A549 treated with DMSO at 1 μM for 4 hours (cell line): ENCODE results near the gene ACOT12. TPM values are rescaled to one million over a fixed set of nuclear protein-coding genes. Genes with fewer than 3 reads are reported as not detected.

Source experiments
- total RNA-seq: library from RNA; stranded (reverse); fragments of 200-300 nt; extraction: Qiagen RNA extraction; gene quantifications from 5 replicates; pipeline ENCODE4 v1.2.3, GENCODE V29; 2022; ENCODE audit warnings: low read depth

Gene ACOT12
- total RNA-seq, result 0.06 TPM in 1 of 5 replicates, not detected in the others

DNA sequence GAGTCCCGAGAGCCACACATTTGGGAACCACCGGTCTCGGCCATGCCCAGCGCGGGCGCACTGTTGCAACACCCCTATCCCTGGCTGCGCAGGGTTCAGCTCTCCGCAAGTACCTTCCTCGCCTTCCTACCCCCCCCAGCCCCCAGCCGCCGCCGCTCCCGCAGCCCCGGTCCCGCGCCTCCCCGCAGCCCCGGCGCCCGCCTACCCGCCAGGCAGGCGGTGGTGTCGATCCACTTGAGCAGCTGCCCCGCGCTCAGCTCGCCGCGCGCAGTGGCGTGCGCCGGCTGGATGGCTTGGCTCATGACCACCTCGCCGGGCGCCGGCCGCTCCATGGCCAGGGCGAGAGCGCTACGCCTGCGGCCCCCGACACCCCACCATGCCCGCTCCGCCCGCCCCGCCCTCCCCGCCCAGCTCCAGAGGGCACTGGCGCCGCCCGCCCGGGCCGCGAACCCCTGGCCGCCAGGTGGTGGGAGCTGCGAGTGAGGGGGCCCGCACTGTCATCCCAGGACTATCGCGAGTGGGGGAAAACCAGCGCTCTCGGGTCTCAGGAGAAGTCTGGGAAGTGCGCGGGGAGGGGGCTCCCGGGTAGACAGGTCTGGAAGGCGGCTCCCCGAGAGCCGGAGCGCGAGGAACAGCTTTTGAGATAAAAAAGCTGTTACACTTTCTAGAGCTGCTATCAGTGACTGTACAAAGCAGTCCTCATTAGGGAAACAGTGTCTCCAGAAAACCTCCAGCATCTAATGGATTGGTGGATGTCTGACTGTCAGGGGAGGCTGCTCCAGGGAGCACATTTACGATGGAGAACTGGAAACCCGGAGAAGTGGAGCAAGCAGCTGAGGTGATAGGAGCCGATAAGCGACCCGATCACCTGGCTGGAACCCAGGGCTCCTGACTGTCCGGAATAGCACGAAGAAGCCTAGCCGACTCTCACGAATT lies at the start of gene ACOT12:
Gene ACOT12 (minus strand): TSS at position 352 of the 936 bp plus-strand sequence. CDS start 20 bp downstream, at position 332.

DNA sequence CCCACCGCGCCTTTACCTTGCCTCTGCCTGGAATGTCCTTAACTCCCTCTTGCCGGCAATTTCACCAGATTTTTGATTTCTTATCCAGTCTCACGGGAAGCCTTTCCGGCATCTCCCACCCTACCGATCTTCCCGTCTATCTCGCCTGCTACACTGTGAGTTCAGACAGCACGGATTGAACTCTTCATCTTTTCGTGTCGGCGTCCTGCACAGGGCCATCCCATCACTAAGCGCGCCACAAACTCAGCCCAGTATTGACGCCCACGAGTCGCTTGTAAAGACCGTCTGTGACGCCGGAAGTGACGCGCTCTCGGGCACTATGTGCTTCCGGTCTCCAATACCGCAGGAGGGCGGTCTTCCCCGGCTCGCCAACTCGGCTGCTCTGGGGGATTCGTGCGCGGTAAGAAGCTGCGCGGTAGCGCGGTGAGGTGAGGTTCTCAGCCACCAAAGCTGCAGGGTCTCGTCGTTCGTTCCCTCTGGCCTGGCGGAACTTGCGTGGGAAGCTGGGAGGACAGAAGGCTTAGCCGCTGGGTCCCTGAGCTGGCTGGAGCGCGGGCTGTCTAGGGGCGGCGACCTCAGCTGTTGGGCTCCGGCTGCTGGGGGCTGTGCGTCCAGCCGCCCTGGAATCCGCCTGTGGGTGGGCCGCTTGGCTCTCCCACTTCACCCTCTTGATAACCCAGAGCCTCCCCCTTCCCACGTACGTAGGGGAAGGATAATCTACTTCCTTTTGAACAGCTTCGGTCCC lies 92.5 kb downstream of the ACOT12 start, which contains the start of gene ZCCHC9:
Gene ZCCHC9 (plus strand): TSS at position 317 of the 745 bp plus-strand sequence. CDS start 3,171 bp downstream, outside the sequence.

Other genes with a start within 250 kb of the ACOT12 start
- gene CKMT2, start 160.8 kb downstream of the ACOT12 start, total RNA-seq, result not detected in 5 replicates
- 27.0 to 30.8 TPM (median 27.8 TPM) in 5 replicates for gene ZCCHC9, start 92.5 kb downstream of the ACOT12 start, total RNA-seq